ENCODE results near the gene MED15. TPM values are rescaled to one million over a fixed set of nuclear protein-coding genes. Genes with fewer than 3 reads are reported as not detected.

The MED15 gene
- total RNA-seq, 1 donor from 2014 or later: 11.4 TPM

GRCh38 chr22:20553947-20554741, 46.7 kb downstream of the MED15 start:
- Histone ChIP-seq H3K9me3 (ENCODE audit: low read depth) (no peaks in the 10 kb centered on the region), H3K27me3 (no peaks in the 10 kb centered on the region), H3K79me2 (ENCODE audit: low read depth) (peaks cover 5% of the 10 kb centered on the region), H3K4me1 (peaks cover 23% of the 10 kb centered on the region), H4K20me1 (ENCODE audit: low read depth) (no peaks in the 10 kb centered on the region), H3K4me2 (no peak overlapping the region), H3K9ac (no peak overlapping the region), H2AFZ (replicated peaks) (no peak overlapping the region), H3K27ac (no peak overlapping the region), H3F3A (ENCODE audit: low read depth) (no peaks in the 10 kb centered on the region), H3K36me3 (peaks cover 2% of the 10 kb centered on the region), H3K4me3 (no peak overlapping the region)
- TF ChIP-seq EZH2 (IDR thresholded peaks at IDR 0.05) (no peak), EZH2phosphoT487 (IDR thresholded peaks at IDR 0.05) (no peak), CTCF (IDR thresholded peaks at IDR 0.05) (no peak)
- peaks cover 11% of the 10 kb centered on the region for H3K9me3 Mint-ChIP-seq
- no peak overlapping the region for H3K27ac Mint-ChIP-seq
- DNase-seq (ENCODE audit: low spot score): no peak
- no peak overlapping the region for H3K4me3 Mint-ChIP-seq
- H3K36me3 Mint-ChIP-seq: peaks cover 31% of the 10 kb centered on the region
- peaks cover 23% of the 10 kb centered on the region for H3K4me1 Mint-ChIP-seq
- peaks cover 3% of the 10 kb centered on the region for H3K27me3 Mint-ChIP-seq (ENCODE audit: insufficient read depth, low read depth)

GRCh38 chr22:20554824-20555223, 47.4 kb downstream of the MED15 start:
- no peak overlapping the region for H3K4me2 ChIP-seq
- no peaks in the 10 kb centered on the region for H3K79me2 ChIP-seq (ENCODE audit: low read depth)
- no peaks in the 10 kb centered on the region for H3K9me3 ChIP-seq (ENCODE audit: low read depth)
- peaks cover 14% of the 10 kb centered on the region for H3K9me3 Mint-ChIP-seq
- H3K27ac ChIP-seq: no peak overlapping the region
- H3K36me3 ChIP-seq: peaks cover 8% of the 10 kb centered on the region
- H2AFZ ChIP-seq (replicated peaks): no peak overlapping the region
- H3K4me3 ChIP-seq: no peak overlapping the region
- peaks cover 37% of the 10 kb centered on the region for H3K36me3 Mint-ChIP-seq
- H3K27me3 ChIP-seq: no peaks in the 10 kb centered on the region
- H3F3A ChIP-seq (ENCODE audit: low read depth): no peaks in the 10 kb centered on the region
- H3K27ac Mint-ChIP-seq: no peak overlapping the region
- H3K4me3 Mint-ChIP-seq: no peak overlapping the region
- peaks cover 18% of the 10 kb centered on the region for H3K4me1 Mint-ChIP-seq
- no peak overlapping the region for H3K9ac ChIP-seq
- H4K20me1 ChIP-seq (ENCODE audit: low read depth): no peaks in the 10 kb centered on the region
- H3K4me1 ChIP-seq: peaks cover 17% of the 10 kb centered on the region
- DNase-seq (ENCODE audit: low spot score): no peak
- peaks cover 3% of the 10 kb centered on the region for H3K27me3 Mint-ChIP-seq (ENCODE audit: insufficient read depth, low read depth)
- no peak for TF ChIP-seq EZH2phosphoT487 (IDR thresholded peaks at IDR 0.05)
- no peak for TF ChIP-seq CTCF (IDR thresholded peaks at IDR 0.05)
- TF ChIP-seq EZH2 (IDR thresholded peaks at IDR 0.05): no peak

- Histone ChIP-seq H3K4me3 (no peak overlapping the region), H3K4me1 (no peaks in the 10 kb centered on the region), H3K27me3 (no peaks in the 10 kb centered on the region), H3K36me3 (peaks cover 9% of the 10 kb centered on the region), H3K4me2 (no peak overlapping the region), H3F3A (ENCODE audit: low read depth) (peaks cover 2% of the 10 kb centered on the region), H2AFZ (replicated peaks) (no peak overlapping the region), H3K9ac (no peak overlapping the region), H3K79me2 (ENCODE audit: low read depth) (no peaks in the 10 kb centered on the region), H3K27ac (no peak overlapping the region), H3K9me3 (ENCODE audit: low read depth) (no peaks in the 10 kb centered on the region), H4K20me1 (ENCODE audit: low read depth) (no peaks in the 10 kb centered on the region)
- no peak overlapping the region for H3K4me3 Mint-ChIP-seq
- no peak for DNase-seq (ENCODE audit: low spot score)
- H3K9me3 Mint-ChIP-seq: peaks cover 16% of the 10 kb centered on the region
- H3K27me3 Mint-ChIP-seq (ENCODE audit: insufficient read depth, low read depth): peaks cover 3% of the 10 kb centered on the region
- no peaks in the 10 kb centered on the region for H3K4me1 Mint-ChIP-seq
- TF ChIP-seq EZH2phosphoT487 (IDR thresholded peaks at IDR 0.05): no peak
- no peak for TF ChIP-seq CTCF (IDR thresholded peaks at IDR 0.05)
- H3K36me3 Mint-ChIP-seq: peaks cover 44% of the 10 kb centered on the region
- H3K27ac Mint-ChIP-seq: no peak overlapping the region
Measured at GRCh38 chr22:20558534-20558933, 51.1 kb downstream of the MED15 start.

Data from neural progenitor cell (in vitro differentiated cells).